IMR-90 (cell line): ENCODE data around the gene KIF3B. TPM values are rescaled to one million over a fixed set of nuclear protein-coding genes. Genes with fewer than 3 reads are reported as not detected.

Experiments
- ATAC-seq: fragments of 200-7000 bp; cut with Tn5 transposase; 2 replicates; pipeline ENCODE4 v1.9.1; 2020; ENCODE audit warnings: low read depth, mild to moderate bottlenecking, moderate library complexity
- BruUV-seq: library from RNA; stranded (reverse); fragments of 400-500 nt; replicated peaks from 2 replicates; lab custom pipeline; 2021; lab: Mats Ljungman, UMichigan
- CTCF ChIA-PET: fragments of 300-600 bp; formaldehyde crosslinking; extraction: SDS; loops from one replicate; lab custom pipeline; 2021; ENCODE audit warnings: antibody characterized with exemption; lab: Yijun Ruan, JAX
- POLR2A ChIA-PET: fragments of 300-600 bp; sonication (Branson Sonifier 250); formaldehyde crosslinking; loops from one replicate; lab custom pipeline; 2022; ENCODE audit warnings: antibody characterized with exemption; ENCODE audit not compliant: unreplicated experiment; lab: Charles Lee
- DNase-seq: peaks from one replicate; pipeline ENCODE4 v3.0.0; 2013
- H2AFZ ChIP-seq: replicated peaks from 2 replicates; pipeline ENCODE3; 2013; ENCODE audit warnings: low read length, mild to moderate bottlenecking; ENCODE audit not compliant: poor library complexity
- H2AK5ac ChIP-seq: 2 replicates; pipeline ENCODE4 v1.6.1; 2013; ENCODE audit warnings: low read depth, low read length, inconsistent platforms
- H2AK9ac ChIP-seq: replicated peaks from 2 replicates; pipeline ENCODE3; 2013; ENCODE audit warnings: mild to moderate bottlenecking, low read depth, low read length, moderate library complexity; ENCODE audit not compliant: poor library complexity
- H2BK120ac ChIP-seq: 2 replicates; pipeline ENCODE4 v1.6.1; 2013; ENCODE audit warnings: low read depth, low read length, inconsistent platforms
- H2BK15ac ChIP-seq: 3 replicates; pipeline ENCODE4 v1.6.1; 2013; ENCODE audit warnings: low read depth, low read length, inconsistent platforms
- H2BK20ac ChIP-seq: 2 replicates; pipeline ENCODE4 v1.6.1; 2013; ENCODE audit warnings: low read depth, mild to moderate bottlenecking, inconsistent platforms, low read length, moderate library complexity
- H2BK5ac ChIP-seq: 2 replicates; pipeline ENCODE4 v1.6.1; 2013; ENCODE audit warnings: mild to moderate bottlenecking, low read depth, low read length, inconsistent platforms; ENCODE audit not compliant: poor library complexity, severe bottlenecking
- H3K14ac ChIP-seq: replicated peaks from 2 replicates; pipeline ENCODE4 v1.6.1; 2013; ENCODE audit warnings: low read depth, low read length, inconsistent platforms
- H3K18ac ChIP-seq: 2 replicates; pipeline ENCODE4 v1.6.1; 2013; ENCODE audit warnings: low read depth, low read length, control low read depth
- H3K23ac ChIP-seq: 2 replicates; pipeline ENCODE4 v1.6.1; 2013; ENCODE audit warnings: low read depth, low read length, inconsistent platforms
- H3K27ac ChIP-seq: 2 replicates; pipeline ENCODE4 v1.5.1; 2013; ENCODE audit warnings: mild to moderate bottlenecking, control low read depth, low read length; ENCODE audit not compliant: insufficient read depth
- H3K27me3 ChIP-seq: 2 replicates; pipeline ENCODE4 v1.6.1; 2013; ENCODE audit warnings: low read length; ENCODE audit not compliant: control insufficient read depth, insufficient read depth
- H3K36me3 ChIP-seq: 2 replicates; pipeline ENCODE4 v1.6.1; 2013; ENCODE audit warnings: low read length, mixed read lengths; ENCODE audit not compliant: control insufficient read depth, insufficient read depth
- H3K4ac ChIP-seq: 2 replicates; pipeline ENCODE4 v1.6.1; 2013; ENCODE audit warnings: low read depth, low read length, inconsistent platforms
- H3K4me1 ChIP-seq: 2 replicates; pipeline ENCODE4 v1.6.1; 2013; ENCODE audit warnings: low read length, mixed read lengths; ENCODE audit not compliant: control insufficient read depth, insufficient read depth
- H3K4me2 ChIP-seq: 2 replicates; pipeline ENCODE4 v1.6.1; 2013; ENCODE audit warnings: low read depth, mild to moderate bottlenecking, control low read depth, low read length, moderate library complexity
- H3K4me3 ChIP-seq: 2 replicates; pipeline ENCODE4 v1.5.1; 2013; ENCODE audit warnings: low read depth, mild to moderate bottlenecking, control low read depth, low read length, moderate library complexity; ENCODE audit not compliant: insufficient read depth
- H3K56ac ChIP-seq: 2 replicates; pipeline ENCODE4 v1.6.1; 2013; ENCODE audit warnings: low read length, inconsistent platforms; ENCODE audit not compliant: insufficient read depth; ENCODE audit errors: extremely low read depth
- H3K79me1 ChIP-seq, 2 experiments: 2 replicates each; pipeline ENCODE4 v1.6.1; 2013; ENCODE audit warnings: low read length in 2 of 2, inconsistent platforms in 1 of 2, low read depth in 1 of 2
- H3K9ac ChIP-seq: 2 replicates; pipeline ENCODE4 v1.6.1; 2013; ENCODE audit warnings: low read depth, low read length, control low read depth
- H3K9me1 ChIP-seq: 2 replicates; pipeline ENCODE4 v1.6.1; 2013; ENCODE audit warnings: low read length, inconsistent platforms; ENCODE audit not compliant: insufficient read depth
- H3K9me3 ChIP-seq: 2 replicates; pipeline ENCODE4 v1.6.1; 2013; ENCODE audit warnings: low read length; ENCODE audit not compliant: control insufficient read depth, insufficient read depth
- H4K20me1 ChIP-seq: 2 replicates; pipeline ENCODE4 v1.6.1; 2013; ENCODE audit warnings: low read length, inconsistent platforms; ENCODE audit not compliant: insufficient read depth
- H4K5ac ChIP-seq: 2 replicates; pipeline ENCODE4 v1.6.1; 2013; ENCODE audit warnings: mild to moderate bottlenecking, low read depth, low read length, control low read depth
- H4K8ac ChIP-seq, 2 experiments: 2 replicates each; pipeline ENCODE4 v1.6.1; 2013; ENCODE audit warnings: low read depth in 2 of 2, low read length in 2 of 2, control low read depth in 1 of 2, inconsistent platforms in 1 of 2
- H4K91ac ChIP-seq: 2 replicates; pipeline ENCODE4 v1.6.1; 2013; ENCODE audit warnings: low read depth, low read length, inconsistent platforms; ENCODE audit not compliant: insufficient read depth
- CHD1 ChIP-seq: IDR thresholded peaks from 2 replicates; pipeline ENCODE4 v1.6.1; 2012; ENCODE audit warnings: low read depth, low read length, improper control_type of control experiment
- MAFK ChIP-seq: IDR thresholded peaks from 2 replicates; pipeline ENCODE4 v1.6.1; 2012; ENCODE audit warnings: low read depth, low read length, improper control_type of control experiment
- MAZ ChIP-seq: IDR thresholded peaks from 2 replicates; pipeline ENCODE4 v1.6.1; 2012; ENCODE audit warnings: low read depth, mild to moderate bottlenecking, low read length, improper control_type of control experiment, moderate library complexity, borderline replicate concordance
- MXI1 ChIP-seq: IDR thresholded peaks from 2 replicates; pipeline ENCODE4 v1.6.1; 2012; ENCODE audit warnings: low read depth, mild to moderate bottlenecking, low read length, moderate library complexity, borderline replicate concordance
- RFX5 ChIP-seq: IDR thresholded peaks from 2 replicates; pipeline ENCODE4 v1.8.0; 2012; ENCODE audit warnings: low read depth, mild to moderate bottlenecking, low read length, moderate library complexity
- WGBS, 2 experiments: methylation state at CpG; one replicate each; pipeline versions ENCODE4 v1.1.5 to v1.1.7; 2013; ENCODE audit warnings: missing lambda C conversion rate in 2 of 2; ENCODE audit not compliant: insufficient read length in 1 of 2; ENCODE audit errors: extremely low coverage in 2 of 2; 5-methylcytosine and 5-hydroxymethylcytosine counted together
- dilution Hi-C: fragments of 300-500 bp; cut with HindIII; formaldehyde crosslinking; loops from one replicate; pipeline ENCODE4 v1.14.3; 2018; ENCODE audit warnings: low sequenced_read_pairs; ENCODE audit not compliant: unreplicated experiment
- in situ Hi-C: fragments of 300-500 bp; cut with MboI; formaldehyde crosslinking; loops from 3 replicates; pipeline ENCODE4 v1.14.3; 2019; ENCODE audit warnings: low sequenced_read_pairs, inconsistent platforms, mixed read lengths
- intact Hi-C: fragments of 100-400 bp; cut with micrococcal nuclease; formaldehyde crosslinking; loops from 2 replicates; pipeline ENCODE4 v1.10.0; 2022
- polyA plus RNA-seq, 3 experiments: library from polyadenylated mRNA; depleted of rRNA; stranded (reverse); fragments of >200 nt; gene quantifications; 2 replicates each; pipeline ENCODE4 v1.2.3, GENCODE V29; 2012; ENCODE audit warnings: low replicate concordance in 1 of 3
- total RNA-seq: library from RNA; depleted of rRNA; stranded (reverse); fragments of >200 nt; gene quantifications from 2 replicates; pipeline ENCODE4 v1.2.3, GENCODE V29; 2012

KIF3B gene
- total and polyA plus RNA-seq, 2 of the 4 experiments (the other 2 are of a cell fraction) = 17.1 to 28.1 TPM

DNA sequence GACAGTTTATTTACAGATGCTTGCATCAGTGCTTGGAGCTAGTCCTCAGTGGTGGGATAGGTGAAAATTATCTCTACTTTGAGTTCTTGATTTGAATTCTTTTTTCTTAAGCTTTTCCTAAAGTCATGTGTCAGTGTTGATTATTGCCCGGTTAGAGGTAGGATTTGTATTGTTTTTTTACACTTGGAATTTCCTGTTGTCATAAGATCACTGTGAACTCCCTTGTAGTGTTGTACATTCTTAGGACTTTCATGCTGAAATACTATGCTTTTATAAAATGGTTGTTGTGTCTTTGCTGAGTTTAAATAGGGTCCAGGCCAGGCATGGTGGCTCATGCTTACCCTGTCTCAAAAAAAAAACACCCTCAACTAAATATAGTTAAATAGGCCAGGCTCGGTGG, 101.0 kb downstream of the KIF3B start:
- H3K36me3 ChIP-seq = peaks cover 6% of the 10 kb centered on the region; the same call in 1 of the 2 replicates
- H3K9ac ChIP-seq = no peak overlapping the region
- no peak overlapping the region for H3K56ac ChIP-seq
- no peak for DNase-seq
- no peaks in the 10 kb centered on the region for H3K9me3 ChIP-seq
- no peak for ATAC-seq
- no peak overlapping the region for H2AK5ac ChIP-seq
- no peak overlapping the region for H2BK20ac ChIP-seq
- dilution Hi-C loops = no loop called here
- no peak overlapping the region for H3K4ac ChIP-seq
- no peak overlapping the region for H3K4me3 ChIP-seq
- no peak overlapping the region for H2BK5ac ChIP-seq
- no peak for TF ChIP-seq MAZ
- TF ChIP-seq MAFK = no peak
- no peak for TF ChIP-seq RFX5
- TF ChIP-seq CHD1 = no peak
- TF ChIP-seq MXI1 = no peak
- no peak overlapping the region for H4K8ac ChIP-seq
- no peak overlapping the region for H3K4me2 ChIP-seq
- peaks cover 5% of the 10 kb centered on the region for H3K9me1 ChIP-seq
- no TSS peak for BruUV-seq
- H2BK120ac ChIP-seq = no peak overlapping the region
- H3K18ac ChIP-seq = no peak overlapping the region
- no peak overlapping the region for H2AFZ ChIP-seq
- no CpG with 5 or more reads among the region's 2 CpGs for WGBS, 2 experiments
- in situ Hi-C loops = no loop called here
- H3K4me1 ChIP-seq = no peaks in the 10 kb centered on the region
- H4K5ac ChIP-seq = no peak overlapping the region
- H3K14ac ChIP-seq = no peak overlapping the region
- POLR2A ChIA-PET = no interaction called here
- H4K20me1 ChIP-seq = peaks cover 29% of the 10 kb centered on the region
- H2AK9ac ChIP-seq = no peak overlapping the region
- no peak overlapping the region for H4K91ac ChIP-seq
- H3K27me3 ChIP-seq = no peaks in the 10 kb centered on the region
- H3K23ac ChIP-seq = 0 out of 2 replicates have a peak overlapping the region, but pooled peaks have one; percentile 29
- peaks cover 18 to 67% of the 10 kb centered on the region in 2 experiments for H3K79me1 ChIP-seq
- CTCF ChIA-PET = no interaction called here
- intact Hi-C loops = no loop called here
- H3K27ac ChIP-seq = no peak overlapping the region
- no peak overlapping the region for H2BK15ac ChIP-seq
